ENCODE results near the gene SPIRE2. TPM values are rescaled to one million over a fixed set of nuclear protein-coding genes. Genes with fewer than 3 reads are reported as not detected.

SPIRE2 gene
- total and polyA plus RNA-seq, 9 of the 15 experiments (the other 6 are each of a cell fraction or from before 2014, with no cell fraction given) = 0.70 to 7.5 (median 4.6) TPM

DNA sequence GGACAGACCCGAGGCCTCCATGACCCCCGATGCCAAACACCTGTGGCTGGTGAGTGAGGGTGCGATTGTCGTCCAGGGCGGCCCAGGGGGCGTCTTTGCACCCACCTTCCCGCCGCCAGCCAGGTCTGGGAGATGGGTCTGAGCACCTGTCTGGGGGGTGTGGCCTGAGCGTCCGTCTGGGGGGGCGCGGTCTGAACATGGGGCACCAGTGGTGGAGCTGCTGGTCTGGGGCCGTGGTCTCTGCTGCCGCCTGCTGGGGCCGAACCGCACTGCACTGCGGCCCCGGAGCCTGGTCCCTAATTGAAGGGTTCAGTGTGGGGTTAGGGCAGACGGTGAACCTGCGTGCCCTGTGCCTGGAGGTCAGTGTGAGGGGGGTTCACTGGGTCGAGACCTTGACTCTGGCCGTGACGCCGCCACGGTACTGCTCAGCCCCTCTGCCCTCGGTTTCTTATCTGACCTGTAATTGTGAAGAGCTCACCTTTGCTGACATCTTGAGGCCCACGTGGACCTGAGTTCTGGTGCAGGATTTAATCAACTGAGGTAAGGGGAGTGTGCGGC, 32.6 kb downstream of the SPIRE2 start (continued):
- TF ChIP-seq, protein P1, sequence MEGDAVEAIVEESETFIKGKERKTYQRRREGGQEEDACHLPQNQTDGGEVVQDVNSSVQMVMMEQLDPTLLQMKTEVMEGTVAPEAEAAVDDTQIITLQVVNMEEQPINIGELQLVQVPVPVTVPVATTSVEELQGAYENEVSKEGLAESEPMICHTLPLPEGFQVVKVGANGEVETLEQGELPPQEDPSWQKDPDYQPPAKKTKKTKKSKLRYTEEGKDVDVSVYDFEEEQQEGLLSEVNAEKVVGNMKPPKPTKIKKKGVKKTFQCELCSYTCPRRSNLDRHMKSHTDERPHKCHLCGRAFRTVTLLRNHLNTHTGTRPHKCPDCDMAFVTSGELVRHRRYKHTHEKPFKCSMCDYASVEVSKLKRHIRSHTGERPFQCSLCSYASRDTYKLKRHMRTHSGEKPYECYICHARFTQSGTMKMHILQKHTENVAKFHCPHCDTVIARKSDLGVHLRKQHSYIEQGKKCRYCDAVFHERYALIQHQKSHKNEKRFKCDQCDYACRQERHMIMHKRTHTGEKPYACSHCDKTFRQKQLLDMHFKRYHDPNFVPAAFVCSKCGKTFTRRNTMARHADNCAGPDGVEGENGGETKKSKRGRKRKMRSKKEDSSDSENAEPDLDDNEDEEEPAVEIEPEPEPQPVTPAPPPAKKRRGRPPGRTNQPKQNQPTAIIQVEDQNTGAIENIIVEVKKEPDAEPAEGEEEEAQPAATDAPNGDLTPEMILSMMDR (IDR thresholded peaks at IDR 0.05 in 2 of 3, conservative IDR thresholded peaks at IDR 0.05 in 1 of 3; ENCODE audit: insufficient read depth in 2 of 3, low read depth in 1 of 3, low read length in 3 of 3) = peak; percentile 96 to 98 (median 97)
- TF ChIP-seq, protein P2, sequence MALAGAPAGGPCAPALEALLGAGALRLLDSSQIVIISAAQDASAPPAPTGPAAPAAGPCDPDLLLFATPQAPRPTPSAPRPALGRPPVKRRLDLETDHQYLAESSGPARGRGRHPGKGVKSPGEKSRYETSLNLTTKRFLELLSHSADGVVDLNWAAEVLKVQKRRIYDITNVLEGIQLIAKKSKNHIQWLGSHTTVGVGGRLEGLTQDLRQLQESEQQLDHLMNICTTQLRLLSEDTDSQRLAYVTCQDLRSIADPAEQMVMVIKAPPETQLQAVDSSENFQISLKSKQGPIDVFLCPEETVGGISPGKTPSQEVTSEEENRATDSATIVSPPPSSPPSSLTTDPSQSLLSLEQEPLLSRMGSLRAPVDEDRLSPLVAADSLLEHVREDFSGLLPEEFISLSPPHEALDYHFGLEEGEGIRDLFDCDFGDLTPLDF (CRISPR knock-in tag; IDR thresholded peaks at IDR 0.05) = no peak
- TF ChIP-seq SPI1 (IDR thresholded peaks at IDR 0.05; ENCODE audit: borderline replicate concordance, low read depth, low read length) = no peak
- no peak for TF ChIP-seq LEF1 (IDR thresholded peaks at IDR 0.05)
- TF ChIP-seq, protein P3, sequence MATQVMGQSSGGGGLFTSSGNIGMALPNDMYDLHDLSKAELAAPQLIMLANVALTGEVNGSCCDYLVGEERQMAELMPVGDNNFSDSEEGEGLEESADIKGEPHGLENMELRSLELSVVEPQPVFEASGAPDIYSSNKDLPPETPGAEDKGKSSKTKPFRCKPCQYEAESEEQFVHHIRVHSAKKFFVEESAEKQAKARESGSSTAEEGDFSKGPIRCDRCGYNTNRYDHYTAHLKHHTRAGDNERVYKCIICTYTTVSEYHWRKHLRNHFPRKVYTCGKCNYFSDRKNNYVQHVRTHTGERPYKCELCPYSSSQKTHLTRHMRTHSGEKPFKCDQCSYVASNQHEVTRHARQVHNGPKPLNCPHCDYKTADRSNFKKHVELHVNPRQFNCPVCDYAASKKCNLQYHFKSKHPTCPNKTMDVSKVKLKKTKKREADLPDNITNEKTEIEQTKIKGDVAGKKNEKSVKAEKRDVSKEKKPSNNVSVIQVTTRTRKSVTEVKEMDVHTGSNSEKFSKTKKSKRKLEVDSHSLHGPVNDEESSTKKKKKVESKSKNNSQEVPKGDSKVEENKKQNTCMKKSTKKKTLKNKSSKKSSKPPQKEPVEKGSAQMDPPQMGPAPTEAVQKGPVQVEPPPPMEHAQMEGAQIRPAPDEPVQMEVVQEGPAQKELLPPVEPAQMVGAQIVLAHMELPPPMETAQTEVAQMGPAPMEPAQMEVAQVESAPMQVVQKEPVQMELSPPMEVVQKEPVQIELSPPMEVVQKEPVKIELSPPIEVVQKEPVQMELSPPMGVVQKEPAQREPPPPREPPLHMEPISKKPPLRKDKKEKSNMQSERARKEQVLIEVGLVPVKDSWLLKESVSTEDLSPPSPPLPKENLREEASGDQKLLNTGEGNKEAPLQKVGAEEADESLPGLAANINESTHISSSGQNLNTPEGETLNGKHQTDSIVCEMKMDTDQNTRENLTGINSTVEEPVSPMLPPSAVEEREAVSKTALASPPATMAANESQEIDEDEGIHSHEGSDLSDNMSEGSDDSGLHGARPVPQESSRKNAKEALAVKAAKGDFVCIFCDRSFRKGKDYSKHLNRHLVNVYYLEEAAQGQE (IDR thresholded peaks at IDR 0.05; ENCODE audit: borderline replicate concordance) = peak; percentile 90
- TF ChIP-seq, protein P3 (CRISPR knock-in tag; IDR thresholded peaks at IDR 0.05; ENCODE audit: low read depth) = no peak
- no peak for TF ChIP-seq ZNF316 (IDR thresholded peaks at IDR 0.05)
- no peak for TF ChIP-seq ZNF165 (CRISPR knock-in tag; IDR thresholded peaks at IDR 0.05; ENCODE audit: borderline replicate concordance)
- TF ChIP-seq RBFOX2 (IDR thresholded peaks at IDR 0.05; ENCODE audit: low read depth, low read length) = no peak
- TF ChIP-seq BRD4 (IDR thresholded peaks at IDR 0.05) = no peak
- TF ChIP-seq, protein P4, sequence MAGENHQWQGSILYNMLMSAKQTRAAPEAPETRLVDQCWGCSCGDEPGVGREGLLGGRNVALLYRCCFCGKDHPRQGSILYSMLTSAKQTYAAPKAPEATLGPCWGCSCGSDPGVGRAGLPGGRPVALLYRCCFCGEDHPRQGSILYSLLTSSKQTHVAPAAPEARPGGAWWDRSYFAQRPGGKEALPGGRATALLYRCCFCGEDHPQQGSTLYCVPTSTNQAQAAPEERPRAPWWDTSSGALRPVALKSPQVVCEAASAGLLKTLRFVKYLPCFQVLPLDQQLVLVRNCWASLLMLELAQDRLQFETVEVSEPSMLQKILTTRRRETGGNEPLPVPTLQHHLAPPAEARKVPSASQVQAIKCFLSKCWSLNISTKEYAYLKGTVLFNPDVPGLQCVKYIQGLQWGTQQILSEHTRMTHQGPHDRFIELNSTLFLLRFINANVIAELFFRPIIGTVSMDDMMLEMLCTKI (IDR thresholded peaks at IDR 0.05; ENCODE audit: partially characterized antibody) = no peak
- peak; percentile 80 for TF ChIP-seq CC2D1A (IDR thresholded peaks at IDR 0.05)
- no peak for TF ChIP-seq ZNF76 (CRISPR knock-in tag; IDR thresholded peaks at IDR 0.05; ENCODE audit: borderline replicate concordance)
- TF ChIP-seq MYC (IDR thresholded peaks at IDR 0.05; ENCODE audit: low read depth, low read length) = no peak
- TF ChIP-seq MYC (CRISPR knock-in tag; IDR thresholded peaks at IDR 0.05; ENCODE audit: borderline replicate concordance, low read depth) = no peak
- TF ChIP-seq SAFB2 (IDR thresholded peaks at IDR 0.05; ENCODE audit: borderline replicate concordance, low read depth, low read length, severe bottlenecking) = no peak
- TF ChIP-seq HDAC6 (IDR thresholded peaks at IDR 0.05; ENCODE audit: low read depth, low read length) = no peak

Measured in K562 (cell line).